GM12874 (cell line): ENCODE results near the gene CEACAM1.

Experiments
- TF ChIP-seq, protein P1 (sequence below): IDR thresholded peaks from 2 replicates; pipeline ENCODE4 v1.5.1; 2011; ENCODE audit warnings: low read depth, mild to moderate bottlenecking, control low read depth, low read length, moderate library complexity; ENCODE audit not compliant: insufficient read depth

The CEACAM1 gene

GRCh38 chr19:42529248-42529764, 1.0 kb upstream of the CEACAM1 start:
- TF ChIP-seq, protein P1, sequence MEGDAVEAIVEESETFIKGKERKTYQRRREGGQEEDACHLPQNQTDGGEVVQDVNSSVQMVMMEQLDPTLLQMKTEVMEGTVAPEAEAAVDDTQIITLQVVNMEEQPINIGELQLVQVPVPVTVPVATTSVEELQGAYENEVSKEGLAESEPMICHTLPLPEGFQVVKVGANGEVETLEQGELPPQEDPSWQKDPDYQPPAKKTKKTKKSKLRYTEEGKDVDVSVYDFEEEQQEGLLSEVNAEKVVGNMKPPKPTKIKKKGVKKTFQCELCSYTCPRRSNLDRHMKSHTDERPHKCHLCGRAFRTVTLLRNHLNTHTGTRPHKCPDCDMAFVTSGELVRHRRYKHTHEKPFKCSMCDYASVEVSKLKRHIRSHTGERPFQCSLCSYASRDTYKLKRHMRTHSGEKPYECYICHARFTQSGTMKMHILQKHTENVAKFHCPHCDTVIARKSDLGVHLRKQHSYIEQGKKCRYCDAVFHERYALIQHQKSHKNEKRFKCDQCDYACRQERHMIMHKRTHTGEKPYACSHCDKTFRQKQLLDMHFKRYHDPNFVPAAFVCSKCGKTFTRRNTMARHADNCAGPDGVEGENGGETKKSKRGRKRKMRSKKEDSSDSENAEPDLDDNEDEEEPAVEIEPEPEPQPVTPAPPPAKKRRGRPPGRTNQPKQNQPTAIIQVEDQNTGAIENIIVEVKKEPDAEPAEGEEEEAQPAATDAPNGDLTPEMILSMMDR, result peak; percentile 95

DNA sequence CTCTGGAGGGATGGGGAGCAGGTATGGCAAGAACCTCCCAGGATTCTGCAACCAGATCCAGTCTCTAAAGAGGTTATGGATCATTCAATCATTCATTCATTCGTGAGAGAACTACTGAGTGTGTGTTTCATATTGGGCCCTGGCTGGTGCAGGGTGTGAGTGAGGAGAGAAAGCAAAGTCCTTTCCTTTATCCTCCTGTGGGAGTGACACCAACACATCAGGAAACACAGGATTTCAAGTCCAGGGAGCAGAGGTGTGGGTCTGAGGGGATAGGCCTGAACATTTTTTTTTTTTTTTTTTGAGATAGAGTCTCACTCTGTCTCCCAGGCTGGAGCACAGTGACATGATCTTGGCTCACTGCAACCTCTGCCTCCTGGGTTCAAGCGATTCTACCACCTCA, 3.3 kb downstream of the CEACAM1 start:
- TF ChIP-seq, protein P1, result no peak

DNA sequence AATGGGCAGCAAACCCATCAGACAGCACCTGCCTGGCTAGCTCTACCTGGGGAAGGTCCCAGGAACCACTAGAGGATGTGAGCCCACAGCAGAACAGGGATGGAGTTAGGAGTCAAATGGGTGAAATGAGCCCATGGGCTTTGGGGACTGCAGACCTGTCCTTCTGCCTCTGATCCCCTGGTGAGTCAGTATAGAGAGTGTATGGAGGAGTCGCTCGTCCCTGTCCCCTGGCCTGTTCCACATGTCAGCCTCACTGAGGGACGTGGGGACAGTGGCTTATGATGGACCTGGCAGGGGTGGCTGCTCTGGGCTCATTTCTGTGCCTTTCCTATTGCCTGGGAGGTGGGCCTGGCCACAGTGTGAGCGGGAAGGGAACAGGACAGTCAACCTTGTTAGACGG, 4.0 kb downstream of the CEACAM1 start:
- TF ChIP-seq, protein P1, result no peak

GRCh38 chr19:42521346-42522030, 6.8 kb downstream of the CEACAM1 start:
- TF ChIP-seq, protein P1, result no peak

DNA sequence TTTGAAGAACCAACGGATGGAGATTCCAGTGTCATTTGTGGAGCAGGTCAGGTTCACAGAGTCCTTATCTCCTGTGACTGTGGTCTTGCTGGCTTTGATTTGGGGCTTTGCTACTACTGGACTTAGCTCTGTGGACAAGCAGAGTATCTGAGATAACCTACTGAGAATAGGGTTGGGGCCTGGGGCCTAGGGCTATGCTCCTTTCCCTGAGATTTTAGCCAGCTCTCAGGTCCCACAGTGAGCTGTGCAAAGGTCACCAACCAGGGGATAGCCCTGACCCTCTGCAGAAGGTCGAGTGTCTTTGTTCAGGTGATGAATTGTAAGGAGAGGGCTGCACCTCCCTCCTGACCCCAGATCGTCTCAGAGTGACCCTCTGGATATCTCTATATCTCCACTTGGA, 9.2 kb downstream of the CEACAM1 start:
- TF ChIP-seq, protein P1, result no peak

GRCh38 chr19:42516771-42517170, 11.5 kb downstream of the CEACAM1 start:
- TF ChIP-seq, protein P1, result no peak

DNA sequence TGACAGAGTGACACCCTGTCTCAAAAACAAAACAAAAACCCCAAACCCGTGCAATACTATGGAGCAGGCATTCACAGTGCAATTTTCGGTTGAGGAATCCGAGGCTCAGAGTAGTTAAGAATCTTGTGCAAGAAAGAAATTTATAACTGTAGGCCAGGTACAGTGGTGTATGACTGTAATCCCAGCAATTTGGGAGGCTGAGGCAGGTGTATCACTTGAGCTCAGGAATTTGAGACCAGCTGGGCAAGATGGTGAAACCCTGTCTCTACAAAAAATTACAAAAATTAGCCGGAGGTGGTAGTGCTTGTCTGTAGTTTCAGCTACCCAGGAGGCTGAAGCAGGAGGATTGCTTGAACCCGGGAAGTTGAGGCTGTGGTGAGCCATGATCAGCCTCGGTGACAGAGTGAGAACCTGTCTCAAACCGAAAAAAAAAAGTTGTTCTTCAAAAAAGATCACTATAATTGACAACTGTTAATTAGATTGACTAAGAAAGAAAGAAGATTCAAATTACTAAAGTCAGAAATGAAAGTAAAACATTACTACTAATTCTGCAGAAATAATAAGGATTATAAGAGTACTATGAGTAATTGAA, 12.9 kb downstream of the CEACAM1 start:
- TF ChIP-seq, protein P1, result no peak
